Loucy (cell line): ENCODE data around the gene TTLL9.

Source experiments
- H2AFZ ChIP-seq: fragments of 200-600 bp; sonication (generic); 2 replicates; pipeline ENCODE4 v1.6.0; 2016; ENCODE audit warnings: antibody characterized with exemption, mild to moderate bottlenecking, low read length, moderate library complexity
- H3F3A ChIP-seq: fragments of 200-600 bp; 2 replicates; pipeline ENCODE4 v1.6.0; 2016; ENCODE audit warnings: antibody characterized with exemption, low read depth, mild to moderate bottlenecking
- H3K27me3 ChIP-seq: fragments of 200-600 bp; sonication (generic); 2 replicates; pipeline ENCODE4 v1.6.1; 2014; ENCODE audit warnings: low read length, mild to moderate bottlenecking; ENCODE audit not compliant: insufficient read depth, poor library complexity, severe bottlenecking
- H3K36me3 ChIP-seq: fragments of 200-600 bp; sonication (generic); 2 replicates; pipeline ENCODE4 v1.6.1; 2016; ENCODE audit warnings: low read length; ENCODE audit not compliant: insufficient read depth
- H3K4me1 ChIP-seq: fragments of 200-600 bp; sonication (generic); 2 replicates; pipeline ENCODE4 v1.5.1; 2014; ENCODE audit warnings: low read length, mild to moderate bottlenecking; ENCODE audit not compliant: insufficient read depth, poor library complexity, severe bottlenecking
- H3K4me2 ChIP-seq: fragments of 200-600 bp; sonication (generic); 2 replicates; pipeline ENCODE4 v1.6.0; 2014; ENCODE audit warnings: antibody characterized with exemption, low read length, low read depth, mild to moderate bottlenecking; ENCODE audit not compliant: poor library complexity, severe bottlenecking
- H3K4me3 ChIP-seq: fragments of 200-600 bp; sonication (generic); 2 replicates; pipeline ENCODE4 v1.5.1; 2014; ENCODE audit warnings: low read length, mild to moderate bottlenecking, mixed read lengths; ENCODE audit not compliant: poor library complexity, severe bottlenecking
- H3K79me2 ChIP-seq: fragments of 200-600 bp; sonication (generic); 2 replicates; pipeline ENCODE4 v1.6.1; 2014; ENCODE audit warnings: low read length; ENCODE audit not compliant: insufficient read depth
- H3K9ac ChIP-seq: fragments of 200-600 bp; sonication (generic); 2 replicates; pipeline ENCODE4 v1.6.0; 2014; ENCODE audit warnings: mild to moderate bottlenecking, low read depth, low read length, moderate library complexity; ENCODE audit not compliant: poor library complexity, severe bottlenecking
- H3K9me2 ChIP-seq: fragments of 200-600 bp; sonication (generic); replicated peaks from 2 replicates; pipeline ENCODE4 v1.6.1; 2016; ENCODE audit warnings: low read depth, low read length, mixed read lengths
- H3K9me3 ChIP-seq: fragments of 200-600 bp; sonication (generic); 2 replicates; pipeline ENCODE4 v1.6.1; 2014; ENCODE audit warnings: mild to moderate bottlenecking, antibody characterized with exemption, low read length, low read depth; ENCODE audit not compliant: insufficient read depth
- H4K20me1 ChIP-seq: fragments of 200-600 bp; sonication (generic); 2 replicates; pipeline ENCODE4 v1.6.0; 2014; ENCODE audit warnings: antibody characterized with exemption, low read length, mild to moderate bottlenecking; ENCODE audit not compliant: insufficient read depth, poor library complexity, severe bottlenecking
- EZH2phosphoT487 ChIP-seq: fragments of 200-600 bp; IDR thresholded peaks from 2 replicates; pipeline ENCODE4 v1.6.1; 2018; ENCODE audit warnings: antibody characterized with exemption, mild to moderate bottlenecking, moderate library complexity, borderline replicate concordance
- TF ChIP-seq, protein P1 (sequence below): fragments of 200-600 bp; sonication (generic); conservative IDR thresholded peaks from 2 replicates; pipeline ENCODE4 v1.5.1; 2014; ENCODE audit warnings: mild to moderate bottlenecking, antibody characterized with exemption, low read length

Gene TTLL9

GRCh38 chr20:31975874-31976273, 105.4 kb downstream of the TTLL9 start:
- Histone ChIP-seq H3K4me1 (peaks cover 4% of the 10 kb centered on the region), H3K27me3 (no peaks in the 10 kb centered on the region), H3K36me3 (no peaks in the 10 kb centered on the region)

DNA sequence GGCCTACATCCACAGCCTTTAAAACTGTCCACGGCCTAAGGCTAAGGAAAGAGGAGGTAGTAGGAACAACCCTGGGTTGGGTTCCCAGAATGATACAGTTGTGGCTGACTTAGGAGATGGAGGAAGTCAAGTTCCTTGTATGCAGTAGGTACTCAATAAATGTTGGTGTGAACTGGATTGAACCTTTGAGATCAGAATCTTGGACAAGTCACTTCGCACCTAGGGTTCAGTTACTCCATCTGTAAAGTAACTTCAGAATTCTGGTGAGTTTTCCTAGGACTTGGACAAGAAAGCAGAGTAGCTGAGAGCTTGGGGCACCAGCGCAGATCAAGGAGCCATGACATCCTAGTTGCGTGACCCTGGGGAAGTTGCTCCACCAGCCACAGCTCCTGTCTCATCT, 106.6 kb downstream of the TTLL9 start:
- Histone ChIP-seq H3K4me2 (no peak overlapping the region), H3K27me3 (no peaks in the 10 kb centered on the region), H3F3A (no peaks in the 10 kb centered on the region), H3K9me3 (no peaks in the 10 kb centered on the region), H3K79me2 (no peaks in the 10 kb centered on the region), H3K4me1 (peaks cover 4% of the 10 kb centered on the region), H3K9ac (no peak overlapping the region), H4K20me1 (no peaks in the 10 kb centered on the region), H3K36me3 (no peaks in the 10 kb centered on the region), H3K4me3 (no peak overlapping the region), H3K9me2 (no peaks in the 10 kb centered on the region), H2AFZ (no peak overlapping the region)
- no peak for TF ChIP-seq EZH2phosphoT487
- TF ChIP-seq, protein P1, sequence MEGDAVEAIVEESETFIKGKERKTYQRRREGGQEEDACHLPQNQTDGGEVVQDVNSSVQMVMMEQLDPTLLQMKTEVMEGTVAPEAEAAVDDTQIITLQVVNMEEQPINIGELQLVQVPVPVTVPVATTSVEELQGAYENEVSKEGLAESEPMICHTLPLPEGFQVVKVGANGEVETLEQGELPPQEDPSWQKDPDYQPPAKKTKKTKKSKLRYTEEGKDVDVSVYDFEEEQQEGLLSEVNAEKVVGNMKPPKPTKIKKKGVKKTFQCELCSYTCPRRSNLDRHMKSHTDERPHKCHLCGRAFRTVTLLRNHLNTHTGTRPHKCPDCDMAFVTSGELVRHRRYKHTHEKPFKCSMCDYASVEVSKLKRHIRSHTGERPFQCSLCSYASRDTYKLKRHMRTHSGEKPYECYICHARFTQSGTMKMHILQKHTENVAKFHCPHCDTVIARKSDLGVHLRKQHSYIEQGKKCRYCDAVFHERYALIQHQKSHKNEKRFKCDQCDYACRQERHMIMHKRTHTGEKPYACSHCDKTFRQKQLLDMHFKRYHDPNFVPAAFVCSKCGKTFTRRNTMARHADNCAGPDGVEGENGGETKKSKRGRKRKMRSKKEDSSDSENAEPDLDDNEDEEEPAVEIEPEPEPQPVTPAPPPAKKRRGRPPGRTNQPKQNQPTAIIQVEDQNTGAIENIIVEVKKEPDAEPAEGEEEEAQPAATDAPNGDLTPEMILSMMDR: no peak

More at GRCh38 chr20:31975874-31976273, 105.4 kb downstream of the TTLL9 start:
- Histone ChIP-seq H3F3A (no peaks in the 10 kb centered on the region), H3K9me3 (no peaks in the 10 kb centered on the region), H3K4me3 (no peak overlapping the region), H3K9me2 (no peaks in the 10 kb centered on the region), H4K20me1 (no peaks in the 10 kb centered on the region), H2AFZ (no peak overlapping the region), H3K9ac (no peak overlapping the region), H3K79me2 (no peaks in the 10 kb centered on the region), H3K4me2 (no peak overlapping the region)
- TF ChIP-seq EZH2phosphoT487: no peak
- TF ChIP-seq, protein P1: no peak

- TF ChIP-seq EZH2phosphoT487: no peak
- TF ChIP-seq, protein P1: no peak
- Histone ChIP-seq H3K27me3 (no peaks in the 10 kb centered on the region), H3K9me3 (no peaks in the 10 kb centered on the region), H3F3A (no peaks in the 10 kb centered on the region), H3K4me2 (no peak overlapping the region), H3K9me2 (no peaks in the 10 kb centered on the region), H3K4me3 (no peak overlapping the region), H3K36me3 (no peaks in the 10 kb centered on the region), H2AFZ (no peak overlapping the region), H3K4me1 (peaks cover 4% of the 10 kb centered on the region), H3K79me2 (no peaks in the 10 kb centered on the region), H3K9ac (no peak overlapping the region), H4K20me1 (no peaks in the 10 kb centered on the region)
Measured at GRCh38 chr20:31979713-31980426, 109.4 kb downstream of the TTLL9 start.
